CD4-positive, alpha-beta T cell treated with Interleukin-21 for 1 hour (primary cell): ENCODE data around the gene SHISA9.
"Not testable (repeated sequence)": the region's sequence is repeated elsewhere in the genome, so short reads cannot be mapped to it uniquely, and the experiment has no call there.

Experiments
- DNase-seq: peaks from one replicate; pipeline ENCODE4 v3.0.0-alpha.2; 2020

Gene SHISA9

DNA sequence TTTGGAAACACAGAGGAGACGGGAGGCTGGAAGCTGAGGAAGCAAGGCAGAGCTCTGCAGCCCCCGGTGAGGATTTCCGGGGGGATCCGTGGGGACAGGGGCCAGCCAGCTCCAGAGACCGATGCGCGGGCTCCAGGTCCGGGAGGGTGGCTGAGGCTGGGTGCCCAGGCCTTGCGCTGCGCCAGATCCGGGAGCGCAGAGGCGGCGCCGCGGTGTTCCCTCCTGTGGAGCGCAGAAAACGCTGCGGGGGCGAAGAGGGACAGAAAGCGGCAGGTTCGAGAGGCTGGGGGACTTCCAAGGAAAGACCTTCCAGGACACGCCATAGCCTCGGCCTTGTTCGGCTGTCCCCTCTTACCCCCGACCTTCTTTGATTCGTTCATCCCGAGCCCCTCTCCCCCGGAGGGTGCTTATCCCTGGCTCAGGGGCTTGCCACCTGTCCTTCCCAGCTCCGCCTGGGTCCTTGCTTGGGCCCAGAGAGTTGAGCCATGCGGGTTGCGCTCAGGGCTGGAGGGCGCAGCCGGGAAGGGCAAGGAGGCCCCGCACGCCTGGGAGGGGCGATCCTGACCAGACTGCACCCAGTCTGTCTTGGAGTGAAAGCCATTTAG is 697 bp upstream of the SHISA9 start:
- DNase-seq, result no peak

GRCh38 chr16:12901204-12901596 is 198 bp upstream of the SHISA9 start:
- DNase-seq, result no peak

- no peak for DNase-seq
Measured at GRCh38 chr16:12902511-12903372, 1.3 kb downstream of the SHISA9 start.

DNA sequence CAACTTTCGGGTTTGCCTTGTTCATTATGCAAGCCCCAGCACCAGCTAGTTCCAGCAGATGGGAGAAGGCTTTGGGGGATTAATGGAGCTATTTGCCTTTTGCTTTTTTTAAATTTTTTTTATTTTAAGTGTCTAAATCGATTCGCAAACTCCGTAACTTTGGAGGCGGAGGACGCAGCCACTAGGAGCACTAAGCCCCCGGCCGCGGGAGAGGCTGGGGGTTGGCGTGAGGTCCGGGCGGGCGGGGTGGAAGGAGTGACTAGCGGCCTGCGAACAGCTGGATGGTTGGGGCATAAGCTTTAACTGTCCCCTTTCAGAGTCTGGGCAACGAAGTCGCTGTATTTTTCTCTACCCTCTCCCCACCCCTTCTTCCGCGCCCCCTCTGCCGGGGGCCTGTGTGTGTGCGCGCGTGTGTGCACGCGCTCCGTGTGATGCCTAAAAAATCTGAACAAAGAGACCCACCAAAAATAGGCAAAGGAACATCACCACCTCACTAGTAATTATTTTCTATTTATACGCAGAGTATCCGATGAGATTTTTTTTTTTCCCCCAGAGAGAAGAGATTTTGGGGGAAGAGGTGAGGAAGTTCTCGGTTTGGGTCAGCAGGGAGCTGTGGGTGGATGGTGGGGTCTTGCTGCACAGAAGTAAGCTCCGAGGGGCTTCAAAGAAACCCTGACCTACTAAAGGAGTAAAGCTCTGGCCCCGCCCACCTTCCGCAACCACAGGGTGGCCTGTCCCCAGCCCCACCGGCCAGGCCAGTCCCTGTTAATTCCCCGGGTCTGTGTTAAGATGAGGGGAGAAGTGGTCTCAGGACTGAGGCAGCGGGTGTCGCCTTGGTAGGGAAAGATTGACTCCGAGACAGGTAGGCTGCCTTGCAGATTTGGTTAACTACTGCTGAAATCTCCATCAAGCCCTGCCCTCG is 2.3 kb downstream of the SHISA9 start:
- DNase-seq, result no peak

- DNase-seq, result no peak
Measured at GRCh38 chr16:12904329-12904671, 2.9 kb downstream of the SHISA9 start.

DNA sequence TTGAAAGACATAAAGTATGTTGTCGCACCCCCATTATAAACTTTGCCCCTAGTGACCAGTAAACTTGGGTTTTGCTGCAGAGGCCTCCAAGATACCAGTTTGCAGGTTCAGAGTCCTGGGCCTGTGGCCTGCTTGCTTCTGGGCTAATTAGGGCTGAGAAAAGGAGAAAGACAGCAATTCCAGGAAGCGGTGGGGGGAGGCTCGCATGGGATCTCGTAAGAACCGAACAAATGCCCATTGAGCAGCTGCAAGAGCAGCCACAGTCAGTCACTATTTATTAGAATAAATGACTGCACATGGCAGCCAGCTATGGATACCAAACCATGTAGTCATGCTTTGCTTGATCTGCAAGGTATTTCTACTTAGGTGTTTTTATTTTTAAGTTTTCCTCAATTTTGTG is 4.9 kb downstream of the SHISA9 start:
- no peak for DNase-seq

DNA sequence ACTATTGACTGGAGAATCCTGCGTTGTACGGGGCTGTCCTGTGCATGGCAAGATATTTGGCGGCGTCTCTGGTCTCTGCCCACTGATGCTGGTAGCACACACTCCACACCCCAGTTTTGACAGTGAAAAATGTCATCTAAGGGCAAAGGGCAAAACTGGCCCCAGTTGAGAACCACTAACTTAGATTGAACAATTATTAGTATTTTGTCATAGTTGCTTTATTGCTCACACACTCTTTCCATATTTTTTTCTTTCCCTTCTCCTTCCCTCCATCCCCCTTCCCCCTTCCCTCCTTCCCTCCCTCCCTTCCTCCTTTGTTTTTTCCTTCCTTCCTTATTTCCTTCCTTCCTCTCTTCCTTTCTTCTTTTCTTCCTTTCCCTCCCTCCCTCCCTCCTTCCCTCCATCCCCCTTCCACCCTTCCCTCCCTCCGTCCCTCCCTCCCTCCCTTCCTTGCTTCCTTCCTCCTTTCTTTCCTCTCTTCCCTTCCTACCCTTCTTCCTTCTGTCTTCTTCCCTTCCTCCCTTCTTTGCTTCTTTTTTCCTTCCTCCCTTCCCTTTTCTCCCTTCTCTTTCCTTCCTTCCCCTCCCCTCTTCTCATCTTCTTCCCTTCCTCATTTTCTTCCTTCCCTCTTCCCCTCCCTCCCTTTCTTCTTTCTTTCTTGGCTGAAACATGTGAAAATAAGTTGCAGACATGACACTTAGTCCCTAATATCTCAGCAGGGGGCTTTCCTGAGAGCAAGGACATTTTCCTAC is 5.5 kb downstream of the SHISA9 start:
- DNase-seq, result no peak

DNA sequence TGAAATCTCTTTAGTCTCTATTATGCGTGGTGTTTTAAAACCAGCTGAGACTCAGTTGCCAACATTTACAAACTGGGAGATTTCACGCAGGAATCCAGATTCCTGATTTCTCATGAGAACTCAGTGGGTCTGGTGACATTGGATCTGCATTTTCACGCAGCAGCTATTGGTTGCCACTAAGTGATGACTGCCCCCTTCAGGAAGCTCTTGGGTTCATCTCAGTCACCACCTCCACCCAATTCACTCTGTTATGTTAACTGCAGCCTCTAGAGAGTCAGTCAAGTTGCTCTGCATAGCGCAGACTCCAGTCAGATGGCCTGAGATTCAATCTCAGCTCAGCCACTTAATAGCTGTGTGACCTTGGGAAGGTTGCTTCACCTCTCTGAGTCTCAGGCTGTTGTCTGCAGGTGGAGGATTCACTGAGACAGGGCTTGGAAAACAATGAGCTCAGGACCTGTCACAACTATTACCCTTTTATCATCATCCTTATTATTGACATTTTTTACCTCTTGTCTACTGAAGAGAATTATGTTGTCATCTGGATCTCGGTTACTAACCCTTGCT is 6.4 kb downstream of the SHISA9 start:
- no peak for DNase-seq

DNA sequence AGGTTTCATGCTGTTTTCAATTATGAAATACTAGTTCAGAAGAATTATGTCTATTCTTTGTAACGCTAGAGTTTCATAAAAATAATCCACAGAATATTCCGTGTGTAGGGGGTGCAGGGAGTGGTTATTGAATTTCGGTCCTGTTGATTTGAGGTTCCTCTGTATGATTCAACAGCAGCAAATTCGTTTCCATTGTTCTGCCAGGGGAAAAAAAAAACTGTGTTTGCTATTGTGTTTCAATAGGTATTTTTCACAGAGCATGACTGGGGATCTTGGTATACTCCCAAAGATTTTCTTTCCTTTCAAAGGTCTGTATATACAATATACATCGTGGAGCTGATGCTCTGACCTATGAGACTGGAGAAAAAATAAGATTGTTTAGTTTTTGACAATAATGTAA is 15.8 kb downstream of the SHISA9 start:
- no peak for DNase-seq

DNA sequence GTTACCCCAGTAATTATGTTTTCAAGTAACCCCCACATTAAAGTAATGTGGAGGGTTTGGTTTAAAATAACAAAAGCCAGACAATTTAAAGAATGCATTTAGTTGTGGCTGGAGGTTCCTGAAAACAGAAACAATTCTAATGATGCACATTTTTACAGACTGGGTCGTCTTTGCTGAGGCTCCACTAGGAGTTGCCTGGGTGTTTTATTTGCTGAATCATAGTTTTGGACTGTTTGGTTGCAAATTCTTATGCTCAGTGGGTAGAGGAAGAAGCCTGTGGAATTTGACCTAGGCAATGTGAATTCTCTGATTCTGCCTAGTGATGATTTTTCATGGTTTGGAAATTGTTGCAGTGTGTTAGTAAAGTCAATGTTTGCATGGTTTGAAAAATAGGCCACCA is 16.3 kb downstream of the SHISA9 start:
- no peak for DNase-seq

DNA sequence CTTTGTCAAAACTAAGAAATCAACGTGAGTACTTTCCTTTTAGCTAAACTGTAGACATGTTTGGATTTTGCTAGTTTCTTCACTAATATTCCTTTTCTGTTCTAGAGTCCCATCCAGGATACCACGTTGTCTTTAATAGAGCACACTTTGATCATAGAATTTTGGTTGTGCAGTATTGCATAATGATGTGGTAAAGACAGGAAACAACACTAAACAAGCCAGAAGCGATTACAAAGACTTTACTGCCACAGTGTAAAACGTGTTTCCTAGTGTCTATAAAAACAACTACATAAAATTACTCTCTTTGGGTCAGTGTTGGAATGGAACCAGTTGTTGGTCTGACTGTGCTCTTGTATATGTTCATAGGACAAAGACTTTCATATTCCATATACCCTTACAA is 19.3 kb downstream of the SHISA9 start:
- DNase-seq, result no peak

GRCh38 chr16:12923640-12924039 is 22.2 kb downstream of the SHISA9 start:
- not testable (repeated sequence) for DNase-seq

GRCh38 chr16:12925026-12925800 is 23.8 kb downstream of the SHISA9 start:
- no peak for DNase-seq

DNA sequence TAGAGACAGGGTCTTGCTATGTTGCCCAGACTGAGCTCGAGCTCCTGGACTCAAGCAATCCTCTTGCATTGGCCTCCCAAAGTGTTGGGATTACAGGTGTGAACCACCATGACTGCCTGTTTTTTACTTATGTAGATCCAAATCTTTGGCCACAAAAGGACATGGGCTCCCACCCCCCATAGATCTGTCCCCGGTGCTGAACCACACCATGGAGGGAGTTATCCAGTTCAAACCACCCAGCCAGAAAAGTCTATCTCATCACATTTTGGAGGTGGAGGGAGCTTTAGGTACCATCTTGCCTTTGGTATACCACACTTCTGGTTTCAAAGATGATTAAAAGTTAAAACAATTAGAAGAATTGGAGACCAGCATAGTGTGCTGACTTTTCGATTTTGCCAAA is 26.2 kb downstream of the SHISA9 start:
- DNase-seq, result no peak

DNA sequence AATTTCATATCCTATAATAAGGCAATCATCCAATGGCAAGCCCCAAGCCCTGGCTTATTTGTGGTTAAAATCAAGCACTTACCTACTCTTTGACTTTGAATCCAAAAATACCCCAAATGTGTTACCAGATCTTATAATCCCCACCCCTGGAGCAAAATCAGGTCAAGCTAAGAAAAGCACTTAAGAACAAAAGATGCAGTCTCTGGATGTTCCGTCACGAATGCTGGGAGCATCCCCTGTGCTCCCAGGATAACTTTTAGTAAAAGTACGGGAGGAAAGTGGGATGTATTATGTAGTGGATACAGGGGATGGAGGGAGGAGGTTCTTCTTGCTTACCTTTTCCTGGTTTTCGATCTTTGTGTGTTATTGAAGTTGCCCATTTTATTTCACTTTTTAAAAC is 29.5 kb downstream of the SHISA9 start:
- DNase-seq, result no peak

- no peak for DNase-seq
Measured at GRCh38 chr16:12936391-12936790, 35.0 kb downstream of the SHISA9 start.

GRCh38 chr16:12941896-12942295 is 40.5 kb downstream of the SHISA9 start:
- DNase-seq, result no peak

- no peak for DNase-seq
Measured at GRCh38 chr16:12942861-12943260, 41.5 kb downstream of the SHISA9 start.

- DNase-seq, result no peak
Measured at GRCh38 chr16:12944300-12944699, 42.9 kb downstream of the SHISA9 start.

GRCh38 chr16:12951392-12951791 is 50.0 kb downstream of the SHISA9 start:
- no peak for DNase-seq

GRCh38 chr16:12951976-12952375 is 50.6 kb downstream of the SHISA9 start:
- no peak for DNase-seq

- no peak for DNase-seq
Measured at GRCh38 chr16:12958366-12958765, 57.0 kb downstream of the SHISA9 start.
